HepG2 (cell line): ENCODE data around the gene NEDD4L. TPM values are rescaled to one million over a fixed set of nuclear protein-coding genes. Genes with fewer than 3 reads are reported as not detected.
A peak's percentile ranks its signal among the peaks of the same experiment; 100 is the strongest.

Source experiments
- ATAD3A ChIP-seq: sonication (generic); formaldehyde crosslinking; IDR thresholded peaks from 2 replicates; pipeline ENCODE4 v1.4.0; 2020; ENCODE audit warnings: missing genetic modification reagents
- CCDC6 ChIP-seq: sonication (generic); formaldehyde crosslinking; IDR thresholded peaks from 2 replicates; pipeline ENCODE4 v1.8.1; 2022; ENCODE audit warnings: mild to moderate bottlenecking, missing genetic modification reagents, moderate library complexity
- DNMT1 ChIP-seq: sonication (generic); formaldehyde crosslinking; IDR thresholded peaks from 2 replicates; pipeline ENCODE4 v1.5.1; 2020; ENCODE audit warnings: mild to moderate bottlenecking, missing genetic modification reagents
- E2F2 ChIP-seq: sonication (generic); formaldehyde crosslinking; IDR thresholded peaks from 2 replicates; pipeline ENCODE4 v1.4.0; 2020; ENCODE audit warnings: missing genetic modification reagents, borderline replicate concordance
- FOXP1 ChIP-seq, 2 experiments: fragments of 450-650 bp in 1 of 2; IDR thresholded peaks; 2 replicates each; pipeline ENCODE4 v1.6.1; 2017 to 2018; ENCODE audit warnings: antibody characterized with exemption in 1 of 2
- IKZF5 ChIP-seq: IDR thresholded peaks from 2 replicates; pipeline ENCODE4 v1.6.1; 2018; ENCODE audit warnings: missing genetic modification reagents, mild to moderate bottlenecking, missing compliant biosample characterization
- KDM5B ChIP-seq: sonication (generic); formaldehyde crosslinking; IDR thresholded peaks from 2 replicates; pipeline ENCODE4 v1.4.0; 2020; ENCODE audit warnings: missing genetic modification reagents, mild to moderate bottlenecking, borderline replicate concordance
- MLX ChIP-seq: IDR thresholded peaks from 2 replicates; pipeline ENCODE4 v1.6.1; 2016
- PREB ChIP-seq: sonication (generic); formaldehyde crosslinking; IDR thresholded peaks from 2 replicates; pipeline ENCODE4 v1.4.0; 2020; ENCODE audit warnings: missing genetic modification reagents
- REPIN1 ChIP-seq: sonication (generic); formaldehyde crosslinking; IDR thresholded peaks from 2 replicates; pipeline ENCODE4 v1.8.0; 2022; ENCODE audit warnings: missing genetic modification reagents, low read depth, mild to moderate bottlenecking, borderline replicate concordance
- RFXAP ChIP-seq: sonication (generic); formaldehyde crosslinking; IDR thresholded peaks from 2 replicates; pipeline ENCODE4 v1.4.0; 2020; ENCODE audit warnings: missing genetic modification reagents, borderline replicate concordance
- SIN3A ChIP-seq: IDR thresholded peaks from 2 replicates; pipeline ENCODE4 v1.6.1; 2011; ENCODE audit warnings: low read depth, mild to moderate bottlenecking, control low read depth, low read length, borderline replicate concordance
- SKI ChIP-seq: fragments of 450-650 bp; IDR thresholded peaks from one replicate; pipeline ENCODE4 v1.6.1; 2018; ENCODE audit warnings: mild to moderate bottlenecking; ENCODE audit not compliant: partially characterized antibody
- SP2 ChIP-seq: sonication (generic); formaldehyde crosslinking; IDR thresholded peaks from 2 replicates; pipeline ENCODE4 v1.5.1; 2020; ENCODE audit warnings: mild to moderate bottlenecking, missing genetic modification reagents
- UBTF ChIP-seq: sonication (generic); formaldehyde crosslinking; IDR thresholded peaks from 2 replicates; pipeline ENCODE4 v1.4.0; 2020; ENCODE audit warnings: mild to moderate bottlenecking, missing genetic modification reagents
- XRCC5 ChIP-seq: fragments of 200-400 bp; formaldehyde crosslinking; optimal IDR thresholded peaks from 2 replicates; pipeline ENCODE3; 2017; ENCODE audit warnings: mild to moderate bottlenecking, low read length
- ZNF441 ChIP-seq: sonication (generic); formaldehyde crosslinking; IDR thresholded peaks from 2 replicates; pipeline ENCODE4 v1.7.0; 2021; ENCODE audit warnings: missing genetic modification reagents, borderline replicate concordance
- ZNF547 ChIP-seq: sonication (generic); formaldehyde crosslinking; IDR thresholded peaks from 2 replicates; pipeline ENCODE4 v1.5.1; 2020; ENCODE audit warnings: mild to moderate bottlenecking, missing genetic modification reagents
- ZNF572 ChIP-seq: sonication (generic); formaldehyde crosslinking; IDR thresholded peaks from 2 replicates; pipeline ENCODE4 v1.5.1; 2020; ENCODE audit warnings: mild to moderate bottlenecking, missing genetic modification reagents
- ZNF777 ChIP-seq: sonication (generic); formaldehyde crosslinking; IDR thresholded peaks from 2 replicates; pipeline ENCODE4 v1.4.0; 2020; ENCODE audit warnings: missing genetic modification reagents
- polyA plus RNA-seq, 8 experiments: library from polyadenylated mRNA; depleted of rRNA in 3 of 8; stranded (reverse) in 7 of 8; unstranded in 1 of 8; fragments of >200 nt; fragmentation: Illumina TruSeq in 4 of 8; extraction: Trizol in 4 of 8; gene quantifications; 2 replicates each; pipeline versions ENCODE4 v1.2.1 to v1.2.3, GENCODE V29; 2011 to 2016; ENCODE audit warnings: low read depth in 4 of 8, missing spikeins in 1 of 8, mixed read lengths in 1 of 8; ENCODE audit not compliant: insufficient read depth in 1 of 8
- total RNA-seq, 5 experiments: library from RNA; depleted of rRNA; stranded (reverse); fragments of >200 nt; fragmentation: Illumina TruSeq; extraction: Trizol; gene quantifications; 2 replicates each; pipeline ENCODE4 v1.2.3, GENCODE V29; 2016; ENCODE audit warnings: low read depth in 1 of 5
- TF ChIP-seq, protein P1 (sequence below): sonication (generic); formaldehyde crosslinking; IDR thresholded peaks from 2 replicates; pipeline ENCODE4 v1.5.0; 2020; ENCODE audit warnings: missing genetic modification reagents

Gene NEDD4L
- total and polyA plus RNA-seq, 2 of the 13 experiments (the other 11 are each of a cell fraction or from before 2014, with no cell fraction given): 168 to 390 TPM

- TF ChIP-seq SIN3A: no peak
- no peak for TF ChIP-seq ATAD3A (CRISPR knock-in tag)
- TF ChIP-seq ZNF777 (CRISPR knock-in tag): no peak
- TF ChIP-seq, protein P1, sequence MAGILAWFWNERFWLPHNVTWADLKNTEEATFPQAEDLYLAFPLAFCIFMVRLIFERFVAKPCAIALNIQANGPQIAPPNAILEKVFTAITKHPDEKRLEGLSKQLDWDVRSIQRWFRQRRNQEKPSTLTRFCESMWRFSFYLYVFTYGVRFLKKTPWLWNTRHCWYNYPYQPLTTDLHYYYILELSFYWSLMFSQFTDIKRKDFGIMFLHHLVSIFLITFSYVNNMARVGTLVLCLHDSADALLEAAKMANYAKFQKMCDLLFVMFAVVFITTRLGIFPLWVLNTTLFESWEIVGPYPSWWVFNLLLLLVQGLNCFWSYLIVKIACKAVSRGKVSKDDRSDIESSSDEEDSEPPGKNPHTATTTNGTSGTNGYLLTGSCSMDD: no peak
- no peak for TF ChIP-seq ZNF572
- TF ChIP-seq KDM5B (CRISPR knock-in tag): no peak
- TF ChIP-seq ZNF441 (CRISPR knock-in tag): no peak
- no peak for TF ChIP-seq SKI
- no peak for TF ChIP-seq RFXAP (CRISPR knock-in tag)
- TF ChIP-seq SP2 (CRISPR knock-in tag): no peak
- no peak for TF ChIP-seq MLX (CRISPR knock-in tag)
- TF ChIP-seq CCDC6 (CRISPR knock-in tag): no peak
- TF ChIP-seq REPIN1 (CRISPR knock-in tag): 0 out of 2 replicates have a peak, but pooled peaks have one; percentile 22
- no peak for TF ChIP-seq E2F2
- no peak for TF ChIP-seq XRCC5
- TF ChIP-seq PREB (CRISPR knock-in tag): no peak
- TF ChIP-seq FOXP1 (IDR thresholded peaks at IDR 0.05): peak; percentile 98
- peak; percentile 99 for TF ChIP-seq FOXP1 (CRISPR knock-in tag; IDR thresholded peaks at IDR 0.05)
- no peak for TF ChIP-seq UBTF (CRISPR knock-in tag)
- TF ChIP-seq IKZF5 (CRISPR knock-in tag): no peak
- no peak for TF ChIP-seq ZNF547 (CRISPR knock-in tag)
- no peak for TF ChIP-seq DNMT1
Measured at GRCh38 chr18:58235001-58235436, 191.0 kb downstream of the NEDD4L start (continued).
